GM12873 (cell line): ENCODE results near the gene AEBP2.

Source experiments
- TF ChIP-seq, protein P1 (sequence below): IDR thresholded peaks from 2 replicates; pipeline ENCODE4 v1.5.1; 2012; ENCODE audit warnings: low read depth, mild to moderate bottlenecking, moderate library complexity, low read length, control low read depth; ENCODE audit not compliant: insufficient read depth; ENCODE audit errors: missing control alignments

Gene AEBP2

DNA sequence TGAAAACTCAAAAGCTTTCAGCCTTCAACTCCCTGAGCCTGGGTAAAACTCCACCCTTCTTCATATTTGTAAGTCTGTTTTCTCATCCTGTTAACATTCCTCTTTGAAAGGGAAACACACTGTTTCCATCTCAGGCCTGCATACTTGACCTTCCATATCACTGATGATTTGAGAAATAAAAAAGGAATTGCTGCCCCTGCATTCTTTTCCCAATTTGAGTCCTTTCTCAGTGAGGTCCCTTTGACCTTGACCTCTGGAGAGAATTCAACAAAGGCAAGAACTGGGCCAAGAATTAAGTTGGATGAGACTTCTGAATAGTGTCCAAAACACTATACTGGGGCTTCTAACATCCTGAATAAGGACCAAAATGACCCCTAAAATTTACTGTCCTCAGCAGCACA is 108.0 kb downstream of the AEBP2 start:
- TF ChIP-seq, protein P1, sequence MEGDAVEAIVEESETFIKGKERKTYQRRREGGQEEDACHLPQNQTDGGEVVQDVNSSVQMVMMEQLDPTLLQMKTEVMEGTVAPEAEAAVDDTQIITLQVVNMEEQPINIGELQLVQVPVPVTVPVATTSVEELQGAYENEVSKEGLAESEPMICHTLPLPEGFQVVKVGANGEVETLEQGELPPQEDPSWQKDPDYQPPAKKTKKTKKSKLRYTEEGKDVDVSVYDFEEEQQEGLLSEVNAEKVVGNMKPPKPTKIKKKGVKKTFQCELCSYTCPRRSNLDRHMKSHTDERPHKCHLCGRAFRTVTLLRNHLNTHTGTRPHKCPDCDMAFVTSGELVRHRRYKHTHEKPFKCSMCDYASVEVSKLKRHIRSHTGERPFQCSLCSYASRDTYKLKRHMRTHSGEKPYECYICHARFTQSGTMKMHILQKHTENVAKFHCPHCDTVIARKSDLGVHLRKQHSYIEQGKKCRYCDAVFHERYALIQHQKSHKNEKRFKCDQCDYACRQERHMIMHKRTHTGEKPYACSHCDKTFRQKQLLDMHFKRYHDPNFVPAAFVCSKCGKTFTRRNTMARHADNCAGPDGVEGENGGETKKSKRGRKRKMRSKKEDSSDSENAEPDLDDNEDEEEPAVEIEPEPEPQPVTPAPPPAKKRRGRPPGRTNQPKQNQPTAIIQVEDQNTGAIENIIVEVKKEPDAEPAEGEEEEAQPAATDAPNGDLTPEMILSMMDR: no peak

DNA sequence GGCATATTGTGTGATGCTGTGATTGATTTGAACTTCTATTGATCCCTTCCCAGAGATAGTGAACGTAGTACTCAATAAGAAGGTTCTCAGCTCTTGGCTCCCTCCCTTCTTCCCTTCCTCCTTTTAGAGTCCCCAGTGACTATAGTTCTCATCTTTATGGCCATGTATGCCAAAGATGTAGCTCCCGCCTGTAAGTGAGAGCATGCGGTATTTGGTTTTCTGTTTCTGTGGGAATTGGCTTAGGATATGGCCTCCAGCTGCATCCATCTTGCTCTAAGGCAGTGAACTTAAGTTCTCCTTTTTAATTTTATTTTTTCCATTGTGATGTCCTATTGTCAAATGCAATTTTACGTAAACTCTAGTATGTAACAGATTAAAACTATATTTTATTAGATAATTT is 109.5 kb downstream of the AEBP2 start:
- TF ChIP-seq, protein P1: no peak

DNA sequence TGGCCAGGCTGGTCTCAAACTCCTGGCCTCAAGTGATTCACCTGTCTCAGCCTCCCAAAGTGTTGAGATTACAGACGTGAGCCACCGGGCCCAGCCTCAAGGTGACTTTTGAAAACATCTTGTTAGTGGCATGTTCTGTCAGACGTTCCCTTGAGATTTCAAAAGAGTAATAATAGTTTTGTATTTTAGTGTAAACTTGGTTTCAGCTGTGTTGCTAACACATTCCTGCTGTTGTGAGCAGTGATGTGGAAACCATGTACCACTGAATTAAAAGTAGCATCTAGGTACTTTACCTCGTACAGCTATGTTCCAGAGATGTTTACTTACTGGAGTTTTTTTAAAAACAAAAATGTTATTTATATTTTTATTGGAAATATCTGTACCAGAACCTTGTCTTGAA is 111.3 kb downstream of the AEBP2 start:
- TF ChIP-seq, protein P1: no peak

DNA sequence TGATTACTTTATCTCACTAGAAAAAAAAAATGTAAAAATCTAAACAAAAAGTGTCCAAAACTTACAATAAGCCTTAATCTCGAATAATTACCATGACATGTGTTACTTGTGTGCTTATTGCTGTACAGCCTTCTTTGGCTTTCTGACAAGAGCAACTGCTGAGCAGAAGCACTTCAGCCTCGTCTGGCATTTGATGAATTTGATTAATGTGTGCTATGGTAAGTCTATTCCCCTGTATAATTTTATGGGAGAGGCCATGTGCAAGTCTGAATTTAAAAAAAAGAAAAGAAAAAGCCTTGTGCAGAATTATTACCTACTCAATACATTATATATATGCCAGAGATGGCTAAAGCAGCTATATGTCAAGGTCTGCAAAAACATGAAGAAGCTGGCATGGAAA is 113.9 kb downstream of the AEBP2 start:
- TF ChIP-seq, protein P1: no peak

DNA sequence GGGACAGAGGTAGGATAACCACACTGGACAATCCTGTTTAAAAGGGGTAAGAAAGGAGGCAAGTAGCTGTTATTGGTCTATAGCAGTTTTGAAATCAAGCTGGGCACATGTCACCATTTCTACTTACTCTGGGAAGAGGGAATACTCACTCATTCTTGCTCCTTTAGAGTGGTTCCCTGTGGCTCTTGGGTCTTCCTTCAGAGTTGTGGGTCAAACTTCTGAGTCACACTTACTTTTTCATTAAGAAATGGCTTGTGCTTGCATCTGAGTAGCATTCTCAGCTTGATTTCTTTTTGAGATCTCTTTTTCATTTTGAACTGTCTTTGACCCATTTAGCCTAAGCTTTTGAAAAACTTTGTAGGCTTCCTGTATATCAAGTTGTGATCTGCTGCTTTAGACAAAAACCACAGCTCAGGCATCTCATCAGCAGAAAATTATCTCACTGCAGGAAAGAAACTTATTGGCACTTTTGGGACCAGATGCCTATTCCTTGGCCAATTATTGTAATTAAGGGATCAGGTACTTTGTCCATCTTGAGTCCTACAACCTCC is 122.2 kb downstream of the AEBP2 start:
- TF ChIP-seq, protein P1: no peak
